OCI-LY7 (cell line): ENCODE data around the gene DOK7.

ENCODE experiments used
- EZH2phosphoT487 ChIP-seq: fragments of 200-600 bp; sonication (generic); IDR thresholded peaks from 2 replicates; pipeline ENCODE4 v1.6.1; 2018; ENCODE audit warnings: low read depth, borderline replicate concordance, mild to moderate bottlenecking, mixed run types, antibody characterized with exemption, low read length, moderate library complexity, mixed read lengths
- TF ChIP-seq, protein P1 (sequence below): fragments of 200-600 bp; sonication (generic); conservative IDR thresholded peaks from 2 replicates; pipeline ENCODE4 v1.5.1; 2014; ENCODE audit warnings: mild to moderate bottlenecking, antibody characterized with exemption, low read length, moderate library complexity, mixed read lengths

DNA sequence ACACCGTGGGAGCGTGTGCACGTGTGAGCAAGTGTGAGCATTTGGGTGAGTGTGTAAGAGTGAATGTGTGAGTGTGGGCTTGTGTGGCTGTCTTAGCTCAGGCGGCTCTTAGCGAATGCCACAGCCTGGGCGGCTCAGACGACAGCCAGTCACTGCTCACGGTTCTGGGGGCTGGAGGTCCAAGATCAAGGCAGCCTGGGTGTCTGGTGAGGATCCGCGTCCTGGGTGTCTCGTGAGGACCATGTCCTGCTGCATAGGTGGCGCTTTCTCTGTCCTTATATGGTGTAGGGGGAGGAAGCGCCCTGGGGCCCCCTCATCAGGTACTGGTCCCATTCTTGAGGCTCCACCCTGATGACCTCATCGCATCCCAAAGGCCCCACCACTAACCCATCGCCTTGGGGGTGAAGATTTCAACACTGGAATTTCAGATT lies 4.5 kb downstream of the DOK7 start:
- TF ChIP-seq, protein P1, sequence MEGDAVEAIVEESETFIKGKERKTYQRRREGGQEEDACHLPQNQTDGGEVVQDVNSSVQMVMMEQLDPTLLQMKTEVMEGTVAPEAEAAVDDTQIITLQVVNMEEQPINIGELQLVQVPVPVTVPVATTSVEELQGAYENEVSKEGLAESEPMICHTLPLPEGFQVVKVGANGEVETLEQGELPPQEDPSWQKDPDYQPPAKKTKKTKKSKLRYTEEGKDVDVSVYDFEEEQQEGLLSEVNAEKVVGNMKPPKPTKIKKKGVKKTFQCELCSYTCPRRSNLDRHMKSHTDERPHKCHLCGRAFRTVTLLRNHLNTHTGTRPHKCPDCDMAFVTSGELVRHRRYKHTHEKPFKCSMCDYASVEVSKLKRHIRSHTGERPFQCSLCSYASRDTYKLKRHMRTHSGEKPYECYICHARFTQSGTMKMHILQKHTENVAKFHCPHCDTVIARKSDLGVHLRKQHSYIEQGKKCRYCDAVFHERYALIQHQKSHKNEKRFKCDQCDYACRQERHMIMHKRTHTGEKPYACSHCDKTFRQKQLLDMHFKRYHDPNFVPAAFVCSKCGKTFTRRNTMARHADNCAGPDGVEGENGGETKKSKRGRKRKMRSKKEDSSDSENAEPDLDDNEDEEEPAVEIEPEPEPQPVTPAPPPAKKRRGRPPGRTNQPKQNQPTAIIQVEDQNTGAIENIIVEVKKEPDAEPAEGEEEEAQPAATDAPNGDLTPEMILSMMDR, result no peak
- no peak for TF ChIP-seq EZH2phosphoT487
